HG03571 (cell line): ENCODE results near the gene LILRA6.
"Not testable (repeated sequence)": the region's sequence is repeated elsewhere in the genome, so short reads cannot be mapped to it uniquely, and the experiment has no call there.

Source experiments
- ATAC-seq: cut with Tn5 transposase; IDR thresholded peaks from one replicate; pipeline ENCODE4 v1.9.1; 2021; ENCODE audit not compliant: unreplicated experiment

LILRA6 gene

GRCh38 chr19:54242646-54243045, at the start of gene LILRA6:
LILRA6 (minus strand) TSS chr19:54242790.
- not testable (repeated sequence) for ATAC-seq

DNA sequence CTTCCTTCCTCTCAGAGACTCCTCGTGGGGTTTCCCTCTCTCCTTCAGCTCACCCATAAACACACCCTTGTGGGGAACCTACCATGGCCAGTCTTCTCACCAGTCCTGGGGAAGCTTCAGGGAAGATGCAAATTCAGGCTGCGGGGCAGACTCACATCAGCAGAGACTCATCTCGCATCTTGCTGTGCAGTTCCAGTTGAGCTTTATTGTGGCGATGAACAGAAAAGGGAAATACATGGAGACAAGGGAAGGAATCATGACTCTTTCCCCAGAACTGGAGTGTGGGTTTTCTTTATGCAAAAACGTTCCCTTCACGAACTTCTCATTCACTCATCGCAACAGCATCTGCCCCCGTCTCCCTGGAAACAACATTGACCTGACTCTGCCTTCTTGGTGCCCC, 46.6 kb upstream of the LILRA6 start:
- not testable (repeated sequence) for ATAC-seq

DNA sequence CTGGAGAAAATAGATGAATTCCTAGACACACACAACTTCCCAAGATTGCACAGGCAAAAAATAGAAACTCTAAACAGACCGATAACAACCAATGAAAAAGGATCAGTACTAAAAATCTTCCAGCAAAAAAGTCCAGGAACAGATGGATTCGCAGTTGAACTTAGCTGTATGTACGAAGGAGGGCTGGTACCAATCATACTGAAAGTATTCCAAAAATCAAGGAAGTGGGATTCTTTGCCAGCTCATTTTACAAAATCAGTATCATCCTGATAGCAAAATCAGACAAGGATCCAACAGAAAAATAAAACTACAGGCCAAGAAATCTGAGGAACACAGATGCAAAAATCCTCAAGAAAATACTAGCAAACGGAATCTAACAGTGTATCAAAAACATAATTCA, 44.9 kb upstream of the LILRA6 start:
- ATAC-seq: no peak

GRCh38 chr19:54286283-54286682, 43.7 kb upstream of the LILRA6 start:
- ATAC-seq: not testable (repeated sequence)

DNA sequence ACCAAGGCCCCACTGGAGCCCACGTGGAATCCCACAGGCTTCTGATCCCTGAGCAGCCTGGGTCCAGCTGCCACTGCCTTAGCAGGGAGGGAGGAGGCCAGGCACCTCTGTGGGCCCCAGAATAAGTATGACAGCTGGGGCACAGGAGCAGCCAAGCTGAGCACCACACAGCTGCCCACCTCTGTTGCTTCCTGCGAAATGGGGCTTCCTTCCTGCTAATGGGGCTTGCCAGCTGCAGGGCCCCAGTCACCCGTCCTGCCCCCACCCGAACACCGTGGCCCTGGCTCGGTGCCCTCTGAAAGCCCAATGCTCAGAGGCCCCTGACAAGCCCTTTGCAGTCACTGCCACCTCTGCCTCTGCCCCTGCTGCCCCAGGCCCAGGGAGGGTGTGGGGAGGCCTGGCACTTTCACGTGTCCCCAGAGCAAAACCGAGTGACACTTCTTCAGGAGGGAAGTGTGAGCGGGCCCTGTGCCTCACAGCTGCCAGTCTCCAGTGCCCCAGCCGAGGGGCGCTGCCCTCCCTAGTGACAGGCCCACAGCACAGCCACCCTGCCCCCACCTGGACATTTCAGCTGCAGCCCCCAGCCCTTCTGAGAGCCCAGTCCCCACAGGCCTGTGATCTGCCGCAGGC, 43.0 kb upstream of the LILRA6 start:
- not testable (repeated sequence) for ATAC-seq

- ATAC-seq: no peak
These were observed 40.3 kb upstream of the LILRA6 start for GRCh38 chr19:54282686-54283470.

DNA sequence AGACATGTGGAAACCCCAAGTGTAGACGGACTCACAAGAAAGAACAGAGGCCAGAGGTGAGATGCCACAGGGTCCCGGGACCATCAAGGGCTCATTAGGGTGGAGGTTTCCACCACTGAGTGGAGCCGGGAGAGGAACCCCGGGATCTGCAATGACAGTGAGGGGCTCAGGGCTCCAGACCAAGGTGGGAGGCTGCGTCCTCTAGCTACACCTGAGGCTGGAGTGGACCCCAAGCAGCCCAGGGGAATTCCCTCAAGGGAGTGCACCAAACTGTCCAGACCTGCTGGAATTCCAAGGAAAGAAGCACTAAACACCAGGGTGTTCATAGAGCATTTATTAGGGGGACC, 39.1 kb upstream of the LILRA6 start:
- ATAC-seq: not testable (repeated sequence)

GRCh38 chr19:54281007-54281728, 38.6 kb upstream of the LILRA6 start, which contains the start of gene LILRB2:
LILRB2 (minus strand) TSS chr19:54281110; CDS start chr19:54280496, 614 bp downstream.
- ATAC-seq: no peak

GRCh38 chr19:54280441-54280840, 37.9 kb upstream of the LILRA6 start:
- ATAC-seq: not testable (repeated sequence)

DNA sequence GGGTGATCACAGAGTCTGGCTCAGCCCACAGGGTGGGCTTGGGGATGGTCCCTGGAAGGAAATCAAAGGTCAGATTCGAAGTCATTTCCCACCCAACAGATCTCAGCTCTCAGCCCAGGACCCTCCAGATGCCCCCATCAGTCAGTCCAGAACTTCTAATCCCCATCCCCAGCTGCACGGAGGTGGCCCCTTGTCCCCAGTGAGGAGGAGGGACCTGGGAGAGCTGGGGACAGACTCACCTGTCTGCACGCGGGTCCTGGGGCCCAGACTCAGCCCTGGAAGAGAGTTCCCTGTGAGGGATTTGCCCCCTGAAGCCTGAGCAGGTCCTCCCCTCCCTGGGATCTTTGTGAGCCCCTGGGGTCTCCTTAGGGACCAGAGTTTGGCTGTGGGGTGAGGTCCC, 37.4 kb upstream of the LILRA6 start:
- ATAC-seq: not testable (repeated sequence)

DNA sequence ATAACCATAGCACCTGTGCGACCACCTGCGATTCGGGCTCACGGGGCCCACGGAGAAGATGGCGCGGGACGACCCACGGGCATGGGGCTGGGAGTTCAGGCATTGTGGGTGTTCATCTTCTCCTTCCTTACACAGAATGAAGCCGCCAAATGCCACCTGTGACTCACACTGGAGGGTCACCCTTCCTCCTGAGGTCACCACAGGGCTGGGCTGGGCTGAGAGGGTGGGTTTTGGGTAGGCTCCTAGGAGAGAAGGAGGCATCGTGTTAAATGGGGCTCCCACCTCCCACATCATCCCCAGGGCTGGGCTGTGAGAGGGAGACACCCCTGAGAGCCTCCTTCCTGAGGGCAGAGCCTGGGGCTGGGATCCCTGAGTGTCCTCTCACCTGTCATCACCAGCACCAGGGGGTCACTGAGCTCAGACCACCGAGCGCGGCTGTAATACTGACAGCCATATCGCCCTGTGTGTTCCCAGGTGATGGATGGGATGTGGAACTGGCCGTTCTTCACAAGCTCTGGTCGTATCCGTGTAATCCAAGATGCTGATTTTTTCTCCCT, 36.9 kb upstream of the LILRA6 start:
- no peak for ATAC-seq

DNA sequence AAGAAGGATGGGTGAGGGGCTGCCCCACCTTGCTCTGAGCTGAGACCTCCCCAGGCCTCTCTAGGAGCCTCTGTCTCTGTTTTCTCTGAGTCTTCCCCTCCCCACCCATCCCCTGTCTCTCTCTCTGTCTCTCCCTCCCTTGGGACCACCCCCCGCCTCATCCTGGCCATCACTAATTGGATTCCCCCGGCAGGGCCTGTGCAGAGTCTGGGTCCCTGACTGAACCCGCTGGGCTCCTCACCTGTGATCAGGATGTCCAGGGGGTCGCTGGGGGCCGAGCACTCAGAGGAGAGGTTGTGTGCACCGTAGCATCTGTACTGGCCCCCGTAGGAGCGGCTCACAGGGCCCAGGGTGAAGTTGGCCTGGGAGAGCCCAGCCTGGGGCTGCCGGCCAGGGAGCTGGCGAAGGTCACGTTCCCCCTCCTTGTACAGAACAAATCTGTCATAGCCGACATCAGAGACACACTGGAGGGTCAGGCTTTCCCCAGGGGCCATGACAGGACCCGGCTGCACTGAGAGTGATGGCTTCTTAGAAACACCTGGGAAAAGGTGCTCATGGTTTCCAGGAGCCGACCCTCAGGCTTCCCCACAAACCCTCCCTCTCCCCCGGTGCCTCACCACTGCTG, 36.1 kb upstream of the LILRA6 start:
- not testable (repeated sequence) for ATAC-seq

GRCh38 chr19:54278056-54278455, 35.5 kb upstream of the LILRA6 start:
- ATAC-seq: not testable (repeated sequence)

DNA sequence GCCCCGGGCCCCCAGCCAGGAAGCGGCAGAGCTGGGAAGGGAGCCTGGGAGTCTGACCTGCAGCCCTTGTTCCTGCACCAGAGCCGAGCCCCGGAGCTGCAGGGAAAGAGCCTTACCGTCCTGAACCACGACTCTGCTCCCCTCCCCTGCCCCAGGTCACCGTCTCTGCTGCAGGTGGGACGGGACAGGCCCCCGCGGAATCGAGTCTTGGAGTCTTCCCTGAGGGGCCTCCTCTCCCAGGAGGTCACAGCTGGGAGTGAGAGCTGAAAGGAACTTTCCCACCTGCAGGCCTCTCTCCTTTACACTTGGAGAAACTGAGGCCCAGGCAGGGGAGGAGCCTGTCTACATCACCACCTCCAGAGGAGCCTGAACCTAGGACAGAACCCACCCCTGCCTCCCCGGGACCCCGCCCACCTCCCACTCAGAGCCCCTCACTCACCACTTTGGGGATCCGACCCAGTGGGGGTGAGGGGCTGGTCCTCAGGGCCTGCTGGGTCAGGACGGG, 34.6 kb upstream of the LILRA6 start:
- not testable (repeated sequence) for ATAC-seq

- ATAC-seq: no peak
These were observed 33.4 kb upstream of the LILRA6 start for GRCh38 chr19:54275951-54276350.

DNA sequence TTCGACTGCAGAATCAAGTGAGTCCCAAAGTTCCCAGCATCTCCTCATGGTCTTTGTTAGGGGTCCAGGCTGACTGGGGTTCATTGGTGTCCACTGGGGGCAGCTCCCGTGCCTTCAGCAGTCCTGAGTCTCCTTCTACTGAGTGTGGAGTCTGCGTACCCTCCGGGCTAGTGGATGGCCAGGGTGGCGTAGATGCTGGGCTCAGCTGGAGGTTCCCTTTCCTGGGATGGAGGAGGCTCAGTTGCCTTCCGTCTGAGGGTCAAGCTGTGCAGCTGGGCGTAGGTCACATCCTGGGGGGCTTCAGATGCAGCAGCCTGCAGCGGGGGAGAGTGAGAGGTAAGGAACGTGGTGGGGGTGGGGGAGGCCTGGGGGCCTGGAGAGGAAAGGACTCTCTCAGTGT, 31.9 kb upstream of the LILRA6 start:
- ATAC-seq: not testable (repeated sequence)

GRCh38 chr19:54273821-54274220, 31.2 kb upstream of the LILRA6 start:
- ATAC-seq: no peak

GRCh38 chr19:54272181-54272580, 29.6 kb upstream of the LILRA6 start:
- not testable (repeated sequence) for ATAC-seq

DNA sequence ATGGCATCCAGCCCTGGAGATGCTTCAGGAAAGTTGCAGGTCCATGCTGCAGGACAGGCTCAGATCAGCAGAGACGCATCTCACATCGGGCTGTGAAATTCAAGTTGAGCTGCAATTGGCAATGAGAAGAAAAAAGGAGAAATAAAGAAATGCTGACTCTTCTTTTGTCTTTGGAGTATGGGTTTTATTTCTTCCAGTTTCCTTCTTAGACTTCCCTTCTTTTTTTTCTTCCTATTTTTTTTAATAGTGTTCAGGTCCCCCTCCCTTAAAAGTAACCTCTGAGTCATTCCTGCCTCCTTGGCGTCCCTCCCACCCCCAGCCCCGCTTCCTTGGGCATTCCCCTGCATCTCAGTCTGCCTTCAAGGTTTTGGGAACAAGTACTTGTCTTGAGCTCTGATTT, 29.0 kb upstream of the LILRA6 start:
- ATAC-seq: not testable (repeated sequence)

GRCh38 chr19:54271106-54271505, 28.5 kb upstream of the LILRA6 start:
- no peak for ATAC-seq

- no peak for ATAC-seq
These were observed 26.3 kb upstream of the LILRA6 start for GRCh38 chr19:54268936-54269335.
